Caco-2 (cell line): Measurements from ENCODE around the gene RIOK2. TPM values are rescaled to one million over a fixed set of nuclear protein-coding genes. Genes with fewer than 3 reads are reported as not detected.
"Not testable (repeated sequence)": the region's sequence is repeated elsewhere in the genome, so short reads cannot be mapped to it uniquely, and the experiment has no call there.

Source experiments
- BruUV-seq: library from RNA; stranded (reverse); fragments of 400-500 nt; replicated peaks from 2 replicates; lab custom pipeline; 2021; lab: Mats Ljungman, UMichigan
- CTCF ChIA-PET: fragments of 300-600 bp; sonication (Branson Sonifier 250); formaldehyde crosslinking; loops from one replicate; lab custom pipeline; 2022; ENCODE audit warnings: antibody characterized with exemption; lab: Charles Lee
- POLR2A ChIA-PET: fragments of 300-600 bp; sonication (Branson Sonifier 250); formaldehyde crosslinking; loops from one replicate; lab custom pipeline; 2022; ENCODE audit warnings: antibody characterized with exemption; lab: Charles Lee
- DNase-seq, 2 experiments: peaks; one replicate each; pipeline versions ENCODE4 v3.0.0 to v3.0.0-alpha.2; 2020 to 2022
- H3K27me3 ChIP-seq: replicated peaks from 2 replicates; pipeline ENCODE4 v1.6.0; 2011; ENCODE audit warnings: low read length; ENCODE audit not compliant: control insufficient read depth, insufficient read depth
- H3K36me3 ChIP-seq: 2 replicates; pipeline ENCODE4 v1.5.1; 2011; ENCODE audit warnings: low read length; ENCODE audit not compliant: control insufficient read depth, insufficient read depth
- H3K4me1 ChIP-seq: fragments of 250-450 bp; sonication (Bioruptor Pico); 2 replicates; pipeline ENCODE4 v1.5.1; 2020; ENCODE audit warnings: mild to moderate bottlenecking
- H3K4me3 ChIP-seq: 2 replicates; pipeline ENCODE4 v1.5.1; 2011; ENCODE audit warnings: low read depth, mild to moderate bottlenecking, control low read depth, low read length
- H3K9me3 ChIP-seq: fragments of 250-450 bp; sonication (Bioruptor Pico); 2 replicates; pipeline ENCODE4 v1.5.1; 2020; ENCODE audit warnings: mild to moderate bottlenecking, moderate library complexity
- H3K27ac Mint-ChIP-seq: one replicate; pipeline ENCODE4 v1.8.0; 2022; ENCODE audit warnings: mixed read lengths; ENCODE audit not compliant: unreplicated experiment
- H3K27me3 Mint-ChIP-seq: one replicate; pipeline ENCODE4 v1.8.0; 2022; ENCODE audit warnings: mixed read lengths; ENCODE audit not compliant: insufficient read depth, unreplicated experiment
- H3K36me3 Mint-ChIP-seq: one replicate; pipeline ENCODE4 v1.8.0; 2022; ENCODE audit warnings: mild to moderate bottlenecking, mixed read lengths; ENCODE audit not compliant: insufficient read depth, unreplicated experiment
- H3K4me1 Mint-ChIP-seq: one replicate; pipeline ENCODE4 v1.8.0; 2022; ENCODE audit warnings: low read depth, mixed read lengths; ENCODE audit not compliant: unreplicated experiment
- H3K4me3 Mint-ChIP-seq: one replicate; pipeline ENCODE4 v1.8.0; 2022; ENCODE audit warnings: mild to moderate bottlenecking, moderate library complexity, mixed read lengths; ENCODE audit not compliant: unreplicated experiment
- H3K9me3 Mint-ChIP-seq: one replicate; pipeline ENCODE4 v1.8.0; 2022; ENCODE audit warnings: mixed read lengths; ENCODE audit not compliant: unreplicated experiment
- CTCF ChIP-seq, 2 experiments: fragments of 200-600 bp in 1 of 2; IDR thresholded peaks; 1 replicate in 1 of 2; 2 replicates in 1 of 2; pipeline versions ENCODE4 v1.5.1 to v1.8.0; 2011 to 2022; ENCODE audit warnings: antibody characterized with exemption in 1 of 2, control low read depth in 1 of 2, inconsistent platforms in 1 of 2, low read depth in 1 of 2, low read length in 1 of 2, mild to moderate bottlenecking in 1 of 2, moderate library complexity in 1 of 2; ENCODE audit not compliant: insufficient read depth in 1 of 2, severe bottlenecking in 1 of 2, unreplicated experiment in 1 of 2
- intact Hi-C: fragments of 100-400 bp; cut with micrococcal nuclease; formaldehyde crosslinking; loops from one replicate; pipeline ENCODE4 v1.10.0; 2022; ENCODE audit not compliant: unreplicated experiment
- total RNA-seq: library from RNA; stranded (reverse); gene quantifications from 2 replicates; pipeline ENCODE4 v1.2.3, GENCODE V29; 2022

Gene RIOK2
- total RNA-seq, 1 experiment from 2014 or later = 36.3 TPM

GRCh38 chr5:97141539-97141938 is 41.5 kb downstream of the RIOK2 start:
- Histone ChIP-seq H3K4me1 (peaks cover 12% of the 10 kb centered on the region), H3K36me3 (no peaks in the 10 kb centered on the region), H3K4me3 (no peak overlapping the region), H3K27me3 (no peaks in the 10 kb centered on the region), H3K9me3 (no peaks in the 10 kb centered on the region)
- Mint-ChIP-seq H3K27ac (no peak overlapping the region), H3K9me3 (no peaks in the 10 kb centered on the region), H3K4me3 (peak overlapping the region; percentile 63), H3K27me3 (no peaks in the 10 kb centered on the region), H3K4me1 (peaks cover 16% of the 10 kb centered on the region), H3K36me3 (no peaks in the 10 kb centered on the region)
- TF ChIP-seq CTCF (IDR thresholded peaks at IDR 0.05; ENCODE audit: insufficient read depth in 1 of 2, low read depth in 1 of 2, low read length in 1 of 2, severe bottlenecking in 1 of 2, unreplicated experiment in 1 of 2) = no peak
- intact Hi-C loops = loop anchor here (5.0 kb wide), 2 partner anchors 44 to 389 kb away; no protein-coding TSS in a partner anchor
- ChIA-PET CTCF (interaction anchor here (0.6 to 3.2 kb wide), 5 partner anchors 30 to 815 kb away, joined by 3 to 90 read pairs (median 5); no protein-coding TSS in a partner anchor), POLR2A (no interaction called here)
- no peak for DNase-seq
- no TSS peak for BruUV-seq

GRCh38 chr5:97141031-97141430 is 42.0 kb downstream of the RIOK2 start:
- peak overlapping the region; percentile 63 for H3K4me3 Mint-ChIP-seq
- Histone ChIP-seq H3K4me1 (peaks cover 12% of the 10 kb centered on the region), H3K36me3 (no peaks in the 10 kb centered on the region), H3K9me3 (no peaks in the 10 kb centered on the region), H3K27me3 (no peaks in the 10 kb centered on the region), H3K4me3 (no peak overlapping the region)
- no TSS peak for BruUV-seq
- CTCF ChIA-PET = interaction anchor here (1.1 to 3.2 kb wide), 4 partner anchors 30 to 272 kb away, joined by 3 to 90 read pairs (median 6); no protein-coding TSS in a partner anchor
- H3K36me3 Mint-ChIP-seq = no peaks in the 10 kb centered on the region
- H3K4me1 Mint-ChIP-seq = peaks cover 16% of the 10 kb centered on the region
- intact Hi-C loops = loop anchor here (5.0 kb wide), 2 partner anchors 44 to 389 kb away; no protein-coding TSS in a partner anchor
- no peaks in the 10 kb centered on the region for H3K9me3 Mint-ChIP-seq
- no peak for DNase-seq
- TF ChIP-seq CTCF (IDR thresholded peaks at IDR 0.05; ENCODE audit: insufficient read depth in 1 of 2, low read depth in 1 of 2, low read length in 1 of 2, severe bottlenecking in 1 of 2, unreplicated experiment in 1 of 2) = no peak
- H3K27me3 Mint-ChIP-seq = no peaks in the 10 kb centered on the region
- POLR2A ChIA-PET = no interaction called here
- no peak overlapping the region for H3K27ac Mint-ChIP-seq

- H3K9me3 ChIP-seq, H3K27me3 Mint-ChIP-seq, H3K27ac Mint-ChIP-seq, H3K27me3 ChIP-seq, DNase-seq, H3K36me3 ChIP-seq, H3K4me3 Mint-ChIP-seq, H3K4me3 ChIP-seq, H3K36me3 Mint-ChIP-seq, H3K9me3 Mint-ChIP-seq, BruUV-seq, POLR2A ChIA-PET: not testable (repeated sequence)
- CTCF ChIA-PET = interaction anchor here (1.3 to 3.2 kb wide), 2 partner anchors 143 kb away, joined by 6 to 90 read pairs; no protein-coding TSS in a partner anchor
- intact Hi-C loops = loop anchor here (5.0 kb wide), 2 partner anchors 43 to 388 kb away; no protein-coding TSS in a partner anchor
- peaks cover 12% of the 10 kb centered on the region for H3K4me1 ChIP-seq
- H3K4me1 Mint-ChIP-seq = peaks cover 16% of the 10 kb centered on the region
Measured at GRCh38 chr5:97140250-97140649, 42.8 kb downstream of the RIOK2 start.
